HG02763 (cell line): ENCODE results near the gene GP1BA.

Experiments
- ATAC-seq: cut with Tn5 transposase; IDR thresholded peaks from one replicate; pipeline ENCODE4 v1.9.1; 2021; ENCODE audit warnings: mild to moderate bottlenecking, moderate library complexity; ENCODE audit not compliant: unreplicated experiment

The GP1BA gene

GRCh38 chr17:4971826-4972225 is 39.7 kb downstream of the GP1BA start:
- no peak for ATAC-seq

GRCh38 chr17:4972322-4972721 is 40.2 kb downstream of the GP1BA start:
- no peak for ATAC-seq

- no peak for ATAC-seq
Observed at GRCh38 chr17:4972752-4973151, 40.7 kb downstream of the GP1BA start.

GRCh38 chr17:4973256-4974114 is 41.4 kb downstream of the GP1BA start:
- no peak for ATAC-seq

GRCh38 chr17:4974115-4974670 is 42.1 kb downstream of the GP1BA start:
- no peak for ATAC-seq

GRCh38 chr17:4978726-4979125 is 46.6 kb downstream of the GP1BA start:
- ATAC-seq = no peak

DNA sequence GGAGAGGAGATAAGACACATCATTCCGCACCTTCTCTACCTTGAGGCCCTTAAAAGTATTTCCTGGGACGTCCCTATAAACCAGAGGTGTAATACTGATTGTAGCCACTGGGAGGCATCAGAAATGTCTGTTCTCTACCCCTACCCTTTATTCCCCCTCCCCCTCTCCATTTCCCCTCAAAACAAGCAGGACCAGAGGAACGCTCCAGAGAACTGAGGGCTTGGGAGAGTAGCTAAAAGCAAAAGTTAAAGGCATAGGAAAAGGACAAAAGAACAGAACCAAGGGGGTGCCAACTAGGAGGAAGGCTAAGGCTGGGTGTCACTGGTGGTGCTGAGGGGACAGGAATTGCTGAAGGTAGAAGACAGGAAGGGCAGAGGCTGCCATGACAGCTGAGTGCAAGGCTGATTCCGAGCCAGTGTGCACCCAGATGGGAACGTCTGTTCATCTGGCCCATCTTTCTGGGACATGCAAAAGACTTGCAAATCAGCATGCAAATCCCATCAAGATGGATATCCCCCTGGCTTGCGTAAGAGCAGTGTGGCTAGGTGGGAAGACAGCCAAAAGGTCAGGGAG is 48.7 kb downstream of the GP1BA start:
- ATAC-seq = no peak

DNA sequence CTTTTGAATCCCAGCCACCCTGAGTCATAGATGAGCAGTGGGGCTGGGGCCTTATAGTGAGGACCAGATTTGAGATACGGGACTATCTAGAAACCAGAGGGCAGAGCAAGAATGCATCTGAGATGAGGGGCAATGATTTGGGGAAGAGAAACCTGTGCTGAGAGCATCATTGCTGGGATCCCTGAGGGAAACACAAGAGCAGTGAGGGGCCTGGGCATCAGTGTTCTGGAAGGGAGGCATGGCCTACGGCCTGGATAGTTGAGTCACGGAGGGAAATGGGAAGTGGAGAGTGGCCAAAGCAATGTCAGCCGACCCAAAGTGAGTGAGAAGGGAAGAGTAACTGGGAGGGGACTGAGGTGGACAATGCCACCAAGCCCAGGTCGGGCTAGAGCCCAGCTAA is 50.2 kb downstream of the GP1BA start:
- ATAC-seq = no peak
